Limb (tissue), 2 donors: ENCODE results near the gene CCSER1.
"Not testable (repeated sequence)": the region's sequence is repeated elsewhere in the genome, so short reads cannot be mapped to it uniquely, and the experiment has no call there.

ENCODE experiments used
- DNase-seq, 2 donors: peaks; one replicate each; pipeline ENCODE4 v3.0.0-alpha.2; 2016; ENCODE audit errors: extremely low spot score in 2 of 2

CCSER1 gene

DNA sequence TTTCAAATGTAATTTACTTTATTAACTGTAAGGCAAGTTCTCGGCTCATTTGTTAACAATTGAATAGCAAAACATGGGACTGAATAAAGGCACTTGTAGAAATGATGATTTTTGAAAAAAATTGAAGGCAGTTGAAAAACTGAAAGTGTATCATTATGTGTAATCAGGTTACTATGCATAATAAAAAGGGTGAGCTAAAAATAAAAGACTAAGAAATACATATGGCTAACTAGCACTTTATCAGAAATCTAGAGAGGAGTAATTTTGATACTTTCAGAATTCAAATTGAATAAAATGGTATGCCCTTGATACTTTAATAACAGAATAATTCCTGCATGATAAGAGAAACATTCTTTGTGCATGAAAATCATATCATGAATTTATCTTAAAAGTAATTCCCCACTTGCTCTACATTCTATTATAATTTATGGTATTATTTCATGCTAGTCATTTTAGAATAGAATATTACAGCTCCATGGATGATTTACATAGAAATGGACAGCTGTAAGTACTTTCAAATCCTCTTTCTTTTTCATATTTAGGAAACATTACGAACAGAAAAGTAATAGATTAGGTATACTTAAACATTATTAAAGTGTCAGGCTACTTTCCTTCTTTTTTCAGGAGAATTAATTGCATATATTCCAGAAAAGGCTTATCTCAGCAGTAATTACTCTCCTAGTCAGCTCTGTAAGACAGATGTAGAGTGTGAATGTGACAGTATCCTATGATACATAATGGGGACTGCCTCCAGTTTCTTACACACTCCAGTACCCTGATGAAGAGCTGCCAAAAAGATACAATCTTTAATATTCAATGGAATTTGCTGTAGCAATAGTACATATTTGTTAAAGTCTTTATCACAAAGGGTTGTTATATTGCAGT, 697.3 kb downstream of the CCSER1 start:
- no peak for DNase-seq

DNA sequence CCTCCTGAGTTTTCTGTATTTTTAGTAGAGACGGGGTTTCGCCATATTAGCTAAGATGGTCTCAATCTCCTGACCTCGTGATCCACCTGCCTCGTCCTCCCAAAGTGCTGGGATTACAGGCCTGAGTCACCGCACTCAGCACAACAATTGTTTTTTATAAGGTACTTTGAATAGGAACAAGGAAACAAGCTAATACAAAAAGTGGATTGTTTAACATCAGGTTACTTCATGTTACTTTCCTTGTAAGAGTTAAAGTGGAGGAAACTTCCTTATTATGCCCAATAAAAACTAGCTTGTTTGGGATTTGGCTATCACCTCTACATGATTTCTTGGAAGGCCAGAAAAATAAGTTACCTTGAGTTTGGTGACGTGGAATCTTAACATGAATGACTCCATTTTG, 698.7 kb downstream of the CCSER1 start:
- DNase-seq, result no peak

DNA sequence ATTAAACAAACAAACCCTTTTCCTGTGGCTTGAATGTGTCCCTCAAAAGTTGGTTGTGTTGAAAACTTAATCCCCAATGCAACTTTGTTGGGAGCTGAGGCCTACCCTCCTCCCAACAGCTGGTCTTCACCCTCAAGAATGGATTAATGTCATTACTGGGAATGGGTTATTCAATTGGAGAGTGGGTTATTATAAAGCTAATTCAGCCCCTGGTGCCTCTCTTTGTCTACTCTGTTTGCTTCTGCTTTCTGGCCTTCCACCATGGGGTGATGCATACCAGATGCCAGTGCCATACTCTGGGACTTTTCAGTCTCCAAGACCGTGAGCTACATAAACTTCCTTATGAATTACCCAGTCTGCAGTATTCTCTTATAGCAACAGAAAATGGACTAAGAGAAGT, 706.5 kb downstream of the CCSER1 start:
- DNase-seq, result no peak

DNA sequence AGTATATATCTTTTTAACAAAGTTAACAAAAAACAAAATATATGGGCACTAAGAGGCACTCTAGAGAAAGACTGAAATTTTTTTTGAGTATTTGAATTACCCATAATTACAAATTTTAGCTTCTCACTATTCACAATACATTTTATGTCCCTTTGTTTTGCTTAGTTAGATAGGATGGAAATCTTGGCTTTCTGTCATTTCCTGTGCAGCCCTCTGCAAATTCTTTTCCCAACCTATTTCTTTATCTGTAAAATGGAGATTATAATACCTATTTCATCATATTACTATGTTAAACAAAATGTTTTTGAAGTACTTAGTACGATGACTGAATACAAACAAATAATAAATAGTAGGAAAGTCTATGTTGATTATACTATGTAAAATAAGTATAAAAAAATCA, 710.0 kb downstream of the CCSER1 start:
- DNase-seq, result no peak

DNA sequence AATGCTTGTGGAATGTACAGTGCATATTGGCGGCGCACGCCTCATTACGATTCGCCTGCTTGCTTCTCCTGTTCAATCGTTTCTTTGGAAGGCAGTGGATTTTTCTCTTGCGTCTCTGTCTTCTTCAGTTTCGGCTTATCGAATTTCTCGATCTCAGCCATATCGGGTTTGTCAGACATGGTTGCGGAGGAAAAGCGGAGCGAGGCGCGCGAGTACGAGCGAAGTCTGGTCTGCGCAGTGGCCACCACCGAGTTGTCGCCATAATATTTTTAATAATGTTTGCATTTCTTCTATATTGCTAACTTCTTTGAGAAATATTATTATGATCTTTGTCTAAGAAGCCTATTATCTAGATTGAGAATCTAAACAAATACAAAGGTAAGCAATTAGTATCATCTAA, 711.7 kb downstream of the CCSER1 start:
- DNase-seq, result not testable (repeated sequence)

DNA sequence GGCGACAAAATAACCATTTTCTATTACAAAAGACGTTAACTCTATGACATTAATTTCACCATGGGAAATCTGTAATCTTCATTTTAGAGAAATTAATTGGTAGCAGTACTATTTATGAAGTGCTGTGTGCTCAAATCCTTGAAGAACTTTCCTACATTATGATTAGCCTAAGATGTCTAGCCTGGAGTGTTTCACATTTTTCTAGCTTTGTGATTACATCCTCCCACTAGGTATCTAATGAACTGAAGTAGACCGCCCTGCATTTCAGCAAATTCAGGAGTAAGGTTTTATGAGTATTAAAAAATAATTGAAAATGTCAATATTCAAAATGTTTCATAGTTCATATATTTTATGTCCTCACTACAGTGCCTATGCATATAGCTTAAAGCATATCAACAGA, 713.1 kb downstream of the CCSER1 start:
- no peak for DNase-seq

DNA sequence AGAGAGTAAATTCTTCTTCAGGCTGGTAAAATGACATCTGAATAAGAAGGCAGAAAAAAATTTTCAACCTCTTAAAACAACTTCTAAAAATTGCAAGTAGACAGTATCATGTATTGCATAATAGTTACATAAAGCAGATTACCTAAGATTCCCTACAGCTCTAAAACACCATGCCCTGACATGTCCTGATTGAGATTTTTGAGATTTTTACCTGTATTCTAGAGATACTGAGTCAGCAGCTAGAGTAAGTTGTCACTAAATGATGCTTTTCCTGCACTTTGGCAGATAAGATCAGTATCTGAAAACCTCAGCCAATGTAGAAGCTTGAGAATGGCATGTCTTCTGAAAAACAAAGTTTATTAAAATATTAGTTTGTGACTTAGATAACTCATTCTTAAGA, 713.6 kb downstream of the CCSER1 start:
- no peak for DNase-seq

DNA sequence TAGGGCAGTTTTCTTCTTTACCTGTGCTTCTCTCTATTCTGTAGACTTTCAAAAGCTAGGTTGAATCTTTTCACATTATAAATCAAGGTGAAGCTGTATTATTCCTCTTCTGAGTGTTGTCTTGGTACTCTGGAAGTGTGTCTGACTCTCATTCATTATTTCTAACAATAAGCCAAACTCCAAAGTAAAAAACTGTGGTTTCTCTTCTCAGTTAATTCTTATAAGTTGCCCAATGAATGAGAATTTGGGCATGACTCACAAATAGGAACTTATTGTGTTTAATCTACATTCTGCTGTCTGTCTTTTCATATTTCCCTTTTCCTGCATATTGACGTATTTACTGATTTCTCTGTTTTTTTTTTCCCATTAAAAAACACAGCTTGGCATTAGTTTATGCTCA, 714.5 kb downstream of the CCSER1 start:
- DNase-seq, result no peak

DNA sequence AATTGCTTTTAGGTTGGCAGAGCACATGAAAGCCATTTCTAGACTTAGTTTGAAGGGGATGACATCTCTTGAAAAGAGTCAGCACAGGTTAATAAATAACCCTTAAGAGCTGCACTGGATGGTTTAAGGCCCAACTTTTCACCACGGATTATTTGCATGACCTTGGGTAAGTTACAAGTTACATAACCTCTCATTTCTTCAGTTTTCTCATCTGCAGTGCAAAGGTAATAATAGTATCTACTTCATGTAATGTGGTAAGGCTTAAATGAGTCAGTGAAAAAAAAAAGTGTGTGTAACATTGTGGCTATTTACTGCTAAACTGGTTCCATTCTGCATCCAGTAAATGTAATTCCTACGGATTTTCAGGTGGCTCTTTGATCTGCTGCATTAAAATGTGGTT, 715.8 kb downstream of the CCSER1 start:
- DNase-seq, result no peak

DNA sequence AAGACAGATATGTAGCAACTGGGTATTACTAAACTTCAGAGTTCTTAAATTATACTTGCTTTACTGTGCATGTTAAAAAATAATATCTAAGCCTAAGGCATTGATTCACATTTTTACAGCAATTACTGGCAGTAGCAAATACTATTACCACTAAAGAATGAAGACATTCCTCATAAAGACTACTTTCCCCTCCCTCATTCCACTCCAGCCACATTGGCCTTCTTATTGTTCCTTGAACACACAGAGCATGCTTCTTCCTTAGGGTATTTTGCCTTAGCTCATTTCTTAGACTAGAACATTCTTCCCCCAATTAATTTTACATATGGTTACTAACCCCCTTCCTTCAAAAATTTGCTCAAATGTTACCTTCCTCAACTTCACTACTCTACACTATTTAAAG, 717.0 kb downstream of the CCSER1 start:
- DNase-seq, result no peak

DNA sequence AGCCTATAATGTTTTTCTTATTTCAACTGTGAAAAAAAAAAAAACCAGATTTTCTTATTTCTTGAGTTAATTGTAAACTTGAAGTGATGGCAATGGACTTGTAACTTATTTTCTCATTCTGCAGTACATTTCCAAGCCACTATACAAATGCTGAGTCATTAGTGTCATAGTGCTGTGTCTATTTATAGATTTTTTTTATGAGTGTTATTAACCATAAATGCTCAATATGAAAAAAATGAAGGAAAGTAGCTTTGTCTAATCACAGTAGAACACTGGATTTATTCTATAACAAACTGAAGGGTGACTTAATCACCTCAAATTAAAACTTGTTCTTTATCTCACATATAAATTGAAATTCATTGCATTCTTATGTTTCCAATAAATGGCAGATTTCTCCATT, 718.6 kb downstream of the CCSER1 start:
- no peak for DNase-seq

DNA sequence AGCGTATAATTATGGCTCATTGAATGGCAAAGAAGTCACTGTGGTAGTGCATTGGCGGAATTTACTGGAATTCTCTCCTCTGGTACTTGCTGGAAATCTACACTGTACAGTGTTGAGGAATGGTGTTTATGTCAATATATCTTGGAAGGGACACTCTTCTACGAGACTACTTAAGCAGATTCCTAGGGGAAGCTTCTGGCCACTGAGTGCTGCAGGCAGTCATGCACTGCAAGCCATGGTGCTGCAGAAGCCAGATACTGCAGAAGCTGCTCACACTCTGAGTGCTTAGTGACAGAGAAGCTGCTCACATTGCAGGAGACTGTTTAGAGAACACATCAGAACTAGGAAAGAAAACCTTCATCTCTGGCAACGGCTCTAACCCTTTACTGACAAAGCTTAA, 725.0 kb downstream of the CCSER1 start:
- no peak for DNase-seq

DNA sequence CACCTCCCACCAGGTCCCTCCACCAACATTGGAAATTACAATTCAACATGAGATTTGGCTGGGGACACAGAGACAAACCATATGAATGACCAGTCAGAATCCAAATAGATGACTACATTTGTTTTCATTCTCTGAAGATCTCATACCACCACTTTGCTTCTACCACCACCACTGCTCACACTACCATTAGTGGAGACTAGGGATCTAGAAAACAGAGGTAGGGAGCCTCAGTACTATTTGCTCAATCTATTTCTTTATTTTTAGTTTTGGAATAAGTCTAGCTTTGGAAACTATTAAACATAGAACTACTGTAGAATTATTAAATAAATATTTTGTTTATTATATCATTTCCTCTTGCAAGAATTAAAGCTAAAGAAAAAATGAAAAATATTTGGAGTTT, 727.9 kb downstream of the CCSER1 start:
- DNase-seq, result no peak

DNA sequence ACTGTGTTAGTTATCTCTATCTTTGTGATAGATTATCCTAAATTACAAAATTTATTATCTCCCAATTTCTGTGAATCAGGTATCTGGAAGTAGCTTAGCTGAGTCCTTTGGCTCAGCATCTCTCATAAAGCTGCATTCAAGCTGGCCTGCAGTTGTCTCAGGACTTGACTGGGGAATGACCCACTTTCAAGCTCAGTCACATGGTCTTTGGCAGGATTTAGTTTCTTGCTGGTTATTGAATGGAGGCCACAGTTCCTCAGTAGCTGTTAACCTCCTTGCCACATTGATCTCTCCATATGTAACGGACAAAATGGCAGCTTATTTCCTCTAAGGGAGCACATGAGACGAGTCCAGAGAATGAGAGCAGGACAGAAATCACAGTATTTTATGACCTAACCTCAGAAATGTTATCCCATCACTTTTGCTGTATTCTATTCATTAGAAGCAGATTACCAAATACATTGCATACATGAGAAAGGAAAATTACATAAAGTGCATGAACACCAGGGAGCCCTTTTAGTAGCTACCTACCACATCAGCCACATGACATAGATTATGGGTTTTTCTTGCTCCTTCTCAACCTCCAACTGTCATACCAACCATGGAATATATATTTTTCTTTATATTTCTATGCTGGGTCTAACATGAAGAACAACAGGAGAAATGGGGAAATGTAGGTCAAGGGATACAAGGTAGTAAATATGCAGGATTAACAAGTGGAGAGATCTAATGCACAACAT, 730.1 kb downstream of the CCSER1 start:
- no peak for DNase-seq

DNA sequence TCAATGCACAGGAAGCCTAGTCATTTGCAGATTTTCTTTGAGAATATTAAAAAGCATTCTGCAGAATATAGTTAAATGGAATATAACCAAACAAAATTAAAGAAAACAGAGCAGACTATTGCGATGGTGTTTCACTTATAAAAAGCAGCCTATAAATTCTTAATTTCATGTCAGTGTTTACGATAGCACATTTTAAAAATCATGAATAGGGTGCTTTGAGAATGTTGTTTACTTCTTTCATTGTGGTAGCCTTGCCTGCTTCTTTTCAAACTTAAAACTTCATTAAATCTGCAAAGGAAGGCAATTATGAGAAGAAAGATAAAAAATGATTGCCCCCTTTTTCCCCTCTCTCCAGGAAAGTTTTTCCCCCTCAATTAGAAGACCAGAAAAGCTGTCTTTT, 748.6 kb downstream of the CCSER1 start:
- DNase-seq, result no peak

DNA sequence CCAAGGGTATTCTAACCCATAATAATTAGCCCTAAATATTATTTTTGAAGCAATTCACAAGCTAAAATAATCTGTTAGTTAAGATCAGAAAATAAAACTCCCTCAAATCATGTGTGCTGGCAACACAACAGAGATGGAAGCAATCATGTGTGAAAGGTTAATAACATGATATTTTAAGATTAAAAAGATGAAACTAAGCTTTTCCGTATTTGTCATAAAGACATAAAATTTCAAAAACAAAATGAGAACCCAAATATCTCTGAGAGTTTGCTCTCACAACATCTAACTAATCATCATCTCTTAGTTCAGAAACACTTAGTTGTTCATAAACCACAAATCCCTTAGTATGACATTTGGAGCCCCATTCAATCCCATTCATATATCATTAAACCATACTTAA, 749.1 kb downstream of the CCSER1 start:
- DNase-seq, result no peak

DNA sequence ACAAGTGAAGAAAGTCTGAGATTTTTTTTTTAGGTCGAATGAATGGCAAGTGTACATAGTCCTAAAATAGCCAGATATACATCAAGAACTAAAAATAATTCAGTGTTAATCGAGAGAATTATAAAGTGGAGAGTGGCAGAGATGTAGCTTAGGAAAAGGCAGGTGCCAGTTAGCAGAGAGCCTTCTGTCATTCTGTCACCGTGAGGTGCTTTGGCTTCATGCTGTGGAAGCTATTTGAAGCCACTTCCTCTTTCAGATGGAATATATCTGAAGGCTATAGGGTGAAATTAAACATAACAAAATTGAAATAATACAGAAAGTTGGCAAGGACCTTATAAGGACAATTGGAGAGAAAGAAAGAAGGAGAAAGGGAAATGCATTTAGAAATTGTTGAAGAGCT, 756.3 kb downstream of the CCSER1 start:
- no peak for DNase-seq

DNA sequence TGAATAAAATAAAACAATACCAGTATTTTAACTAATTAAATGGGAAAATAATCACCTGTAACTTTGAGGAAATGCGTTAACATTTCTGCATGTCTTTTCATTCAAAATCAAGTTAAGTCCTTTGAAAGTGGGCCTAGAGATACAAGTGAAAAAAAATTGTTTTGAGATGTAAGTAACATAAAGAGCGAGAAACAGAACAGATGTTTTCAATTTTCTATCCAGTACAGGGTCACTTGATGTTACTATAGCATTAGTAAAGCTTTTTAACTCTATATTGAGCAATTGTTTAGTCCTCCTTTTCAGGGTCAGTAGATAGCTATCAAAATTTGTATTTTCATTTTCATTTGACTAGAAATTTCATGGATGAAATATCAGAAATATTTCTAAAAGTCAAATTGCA, 761.4 kb downstream of the CCSER1 start:
- DNase-seq, result peak in 1 of 2 donors; percentile 16

DNA sequence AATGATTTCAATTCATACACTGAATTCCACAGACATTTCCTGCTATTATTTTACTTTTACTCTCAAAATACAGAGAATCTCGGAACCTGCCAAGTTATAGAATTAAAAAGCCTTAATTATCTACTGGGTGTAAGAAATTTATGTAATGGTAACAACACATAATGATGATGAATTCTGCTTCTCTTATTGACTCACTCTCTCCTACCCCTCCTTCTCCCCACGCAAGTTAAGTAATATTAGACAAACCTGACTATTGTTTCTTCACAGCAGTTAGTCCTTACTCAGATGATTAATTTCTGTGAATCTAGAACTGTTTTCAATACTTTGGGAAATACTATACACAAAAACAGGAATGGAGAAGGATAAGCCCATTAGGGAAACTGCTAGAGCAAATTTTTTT, 762.0 kb downstream of the CCSER1 start:
- no peak for DNase-seq

DNA sequence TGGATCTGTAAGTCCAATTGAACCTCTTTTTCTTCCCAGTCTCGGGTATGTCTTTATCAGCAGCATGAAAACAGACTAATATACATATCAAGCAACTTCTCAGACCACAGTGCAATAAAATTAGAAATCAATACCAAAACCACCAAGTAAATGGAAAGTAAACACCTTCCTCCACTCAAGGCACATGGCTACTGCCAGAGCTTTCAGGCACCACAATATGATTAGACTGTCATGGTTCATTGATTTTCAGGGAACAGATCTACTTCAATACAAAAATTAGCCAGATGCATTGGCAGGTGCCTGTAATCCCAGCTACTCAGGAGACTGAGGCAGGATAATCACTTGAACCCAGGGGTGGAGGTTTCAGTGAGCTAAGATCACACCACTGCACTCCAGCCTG, 776.2 kb downstream of the CCSER1 start:
- not testable (repeated sequence) for DNase-seq

DNA sequence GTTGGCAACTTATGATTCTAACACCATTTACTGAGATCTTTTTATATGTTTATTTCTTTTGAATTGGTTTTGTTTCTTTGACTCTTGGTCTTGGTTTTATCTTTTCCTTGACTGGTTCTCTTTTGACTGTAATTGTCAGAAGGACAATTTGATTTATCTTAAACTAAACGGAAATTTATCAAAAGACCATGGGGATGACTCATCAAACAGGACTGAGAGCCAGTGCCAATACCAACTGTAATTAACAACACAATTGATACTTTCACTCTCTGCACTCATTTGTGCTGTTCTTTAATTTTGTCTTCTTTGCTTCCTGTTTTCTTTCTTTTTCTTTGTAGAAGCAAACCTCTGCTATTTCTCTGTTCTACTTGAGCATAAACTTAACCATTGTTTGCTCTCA, 776.8 kb downstream of the CCSER1 start:
- no peak for DNase-seq

DNA sequence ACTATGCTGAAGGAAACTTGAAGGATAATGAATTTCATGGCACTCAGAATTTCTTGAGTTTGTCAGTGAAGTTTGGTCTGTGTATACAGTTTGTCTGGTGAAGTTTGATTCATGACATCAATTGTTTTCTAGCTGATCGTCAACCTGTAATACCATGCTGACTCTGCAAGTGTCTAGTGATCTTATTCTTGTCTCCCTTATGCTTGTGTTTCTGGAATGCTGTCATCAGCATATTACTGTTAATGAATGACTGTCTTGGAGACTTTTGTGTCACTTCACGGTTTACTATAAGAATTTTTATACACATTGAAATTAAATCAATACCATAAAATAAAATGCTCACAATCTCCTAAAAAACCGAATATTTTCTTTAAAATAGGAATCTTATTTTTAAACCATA, 779.0 kb downstream of the CCSER1 start:
- no peak for DNase-seq
